OCI-LY7 (cell line): Measurements from ENCODE around the gene ZNF530.

Experiments used
- CTCF ChIP-seq: fragments of 200-600 bp; sonication (generic); conservative IDR thresholded peaks from 2 replicates; pipeline ENCODE4 v1.5.1; 2014; ENCODE audit warnings: mild to moderate bottlenecking, antibody characterized with exemption, low read length, moderate library complexity, mixed read lengths
- EZH2phosphoT487 ChIP-seq: fragments of 200-600 bp; sonication (generic); IDR thresholded peaks from 2 replicates; pipeline ENCODE4 v1.6.1; 2018; ENCODE audit warnings: low read depth, borderline replicate concordance, mild to moderate bottlenecking, mixed run types, antibody characterized with exemption, low read length, moderate library complexity, mixed read lengths

DNA sequence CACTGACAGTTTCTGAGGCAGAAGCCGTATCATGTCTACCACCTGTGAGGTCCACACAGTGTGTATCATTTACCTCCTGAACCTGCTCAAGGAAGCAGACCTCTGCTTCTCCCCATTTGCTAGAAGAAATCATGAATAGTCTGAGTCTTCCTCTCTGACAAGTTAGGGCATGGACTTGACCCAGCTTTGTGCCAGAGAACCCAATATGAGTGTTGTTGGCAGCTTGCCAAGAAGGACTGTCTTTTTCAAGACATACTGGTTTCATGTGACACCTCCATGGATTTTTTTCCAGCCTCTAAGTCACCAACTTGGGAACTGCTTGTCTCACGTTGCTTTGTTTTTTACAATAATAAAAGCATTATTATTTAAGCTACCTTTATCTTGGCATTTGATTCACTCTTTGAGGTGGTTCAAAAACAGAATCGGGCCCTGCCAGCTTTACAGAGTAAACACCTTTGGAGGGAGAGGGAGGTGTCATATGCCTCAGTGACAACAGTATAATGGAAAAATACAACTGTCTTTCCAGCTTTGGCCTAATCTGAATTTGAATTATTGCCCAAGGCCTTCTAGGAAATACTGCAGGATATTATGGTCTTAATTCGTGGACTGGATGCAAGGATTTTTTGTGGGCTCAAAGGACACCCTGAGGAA lies 42.8 kb downstream of the ZNF530 start:
- TF ChIP-seq CTCF (no peak), EZH2phosphoT487 (no peak)
